Hepatocyte (in vitro differentiated cells): ENCODE results near the gene TIMD4.

ENCODE experiments used
- EZH2 ChIP-seq: fragments of 200-600 bp; sonication (generic); IDR thresholded peaks from 2 replicates; pipeline ENCODE4 v1.6.1; 2016; ENCODE audit warnings: antibody characterized with exemption, mild to moderate bottlenecking, borderline replicate concordance
- EZH2phosphoT487 ChIP-seq: fragments of 200-600 bp; sonication (generic); IDR thresholded peaks from one replicate; pipeline ENCODE4 v1.6.1; 2018; ENCODE audit warnings: antibody characterized with exemption, mild to moderate bottlenecking, low read depth, moderate library complexity; ENCODE audit not compliant: unreplicated experiment, severe bottlenecking
- TF ChIP-seq, protein P1 (sequence below): fragments of 200-600 bp; sonication (generic); IDR thresholded peaks from 2 replicates; pipeline ENCODE4 v1.5.1; 2016; ENCODE audit warnings: antibody characterized with exemption, mild to moderate bottlenecking; ENCODE audit not compliant: poor library complexity

DNA sequence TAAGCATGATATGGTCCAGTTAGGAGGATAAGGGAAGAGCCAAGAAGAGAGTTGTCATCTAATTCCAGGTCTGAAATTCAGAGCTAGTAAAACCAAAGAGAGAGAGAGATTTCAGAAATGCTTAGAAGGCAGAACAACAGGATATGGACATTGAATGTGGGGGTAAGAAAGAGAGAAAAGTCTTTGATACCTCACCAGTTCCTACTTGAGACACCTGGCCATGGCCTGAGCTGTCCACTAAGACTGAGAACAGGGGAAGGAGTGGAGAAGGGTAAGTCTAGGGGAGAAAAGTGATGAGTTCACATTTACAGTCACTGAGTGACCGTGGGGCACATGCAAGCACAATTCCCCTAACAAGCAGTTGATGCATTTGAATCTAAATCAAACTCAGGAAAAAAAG lies 35.5 kb downstream of the TIMD4 start:
- TF ChIP-seq, protein P1, sequence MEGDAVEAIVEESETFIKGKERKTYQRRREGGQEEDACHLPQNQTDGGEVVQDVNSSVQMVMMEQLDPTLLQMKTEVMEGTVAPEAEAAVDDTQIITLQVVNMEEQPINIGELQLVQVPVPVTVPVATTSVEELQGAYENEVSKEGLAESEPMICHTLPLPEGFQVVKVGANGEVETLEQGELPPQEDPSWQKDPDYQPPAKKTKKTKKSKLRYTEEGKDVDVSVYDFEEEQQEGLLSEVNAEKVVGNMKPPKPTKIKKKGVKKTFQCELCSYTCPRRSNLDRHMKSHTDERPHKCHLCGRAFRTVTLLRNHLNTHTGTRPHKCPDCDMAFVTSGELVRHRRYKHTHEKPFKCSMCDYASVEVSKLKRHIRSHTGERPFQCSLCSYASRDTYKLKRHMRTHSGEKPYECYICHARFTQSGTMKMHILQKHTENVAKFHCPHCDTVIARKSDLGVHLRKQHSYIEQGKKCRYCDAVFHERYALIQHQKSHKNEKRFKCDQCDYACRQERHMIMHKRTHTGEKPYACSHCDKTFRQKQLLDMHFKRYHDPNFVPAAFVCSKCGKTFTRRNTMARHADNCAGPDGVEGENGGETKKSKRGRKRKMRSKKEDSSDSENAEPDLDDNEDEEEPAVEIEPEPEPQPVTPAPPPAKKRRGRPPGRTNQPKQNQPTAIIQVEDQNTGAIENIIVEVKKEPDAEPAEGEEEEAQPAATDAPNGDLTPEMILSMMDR = no peak
- TF ChIP-seq EZH2phosphoT487 (no peak), EZH2 (no peak)
